Measurements from ENCODE around the gene IGSF21.

- no peak for TF ChIP-seq EZH2 (IDR thresholded peaks at IDR 0.05; ENCODE audit: borderline replicate concordance)
- TF ChIP-seq CTCF (IDR thresholded peaks at IDR 0.05; ENCODE audit: poor library complexity), result no peak
- no peak for TF ChIP-seq EZH2phosphoT487 (IDR thresholded peaks at IDR 0.05; ENCODE audit: low read depth, severe bottlenecking, unreplicated experiment)
Observed at GRCh38 chr1:18385239-18385790, 277.7 kb downstream of the IGSF21 start.
